SK-N-SH (cell line): ENCODE data around the gene LRRC8E.

Experiments
- ELF1 ChIP-seq: IDR thresholded peaks from 2 replicates; pipeline ENCODE4 v1.4.0; 2012
- EP300 ChIP-seq, 2 experiments: IDR thresholded peaks; 2 replicates each; pipeline versions ENCODE4 v1.4.0 to v1.6.1; 2012; ENCODE audit warnings: borderline replicate concordance in 1 of 2, low read depth in 1 of 2, low read length in 1 of 2
- EZH2phosphoT487 ChIP-seq: fragments of 200-600 bp; sonication (generic); IDR thresholded peaks from 2 replicates; pipeline ENCODE4 v1.6.1; 2017; ENCODE audit warnings: low read depth, mixed run types, mild to moderate bottlenecking, antibody characterized with exemption, moderate library complexity, borderline replicate concordance
- FOSL2 ChIP-seq: IDR thresholded peaks from 2 replicates; pipeline ENCODE4 v1.4.0; 2012; ENCODE audit warnings: low read depth, mild to moderate bottlenecking, moderate library complexity, borderline replicate concordance
- NRF1 ChIP-seq: IDR thresholded peaks from 2 replicates; pipeline ENCODE4 v1.6.1; 2012; ENCODE audit warnings: low read depth, mild to moderate bottlenecking, low read length
- POLR2AphosphoS5 ChIP-seq: IDR thresholded peaks from 2 replicates; pipeline ENCODE4 v1.6.1; 2012; ENCODE audit warnings: low read depth, low read length
- RFX5 ChIP-seq: IDR thresholded peaks from 2 replicates; pipeline ENCODE4 v1.6.1; 2012; ENCODE audit warnings: mild to moderate bottlenecking, improper control_type of control experiment, low read length
- SMC3 ChIP-seq: IDR thresholded peaks from 2 replicates; pipeline ENCODE4 v1.6.1; 2012; ENCODE audit warnings: low read depth, low read length, improper control_type of control experiment
- TCF12 ChIP-seq: IDR thresholded peaks from 2 replicates; pipeline ENCODE4 v1.4.0; 2012
- TEAD4 ChIP-seq: IDR thresholded peaks from 2 replicates; pipeline ENCODE4 v1.4.0; 2012; ENCODE audit warnings: mild to moderate bottlenecking, borderline replicate concordance; ENCODE audit not compliant: insufficient read depth
- TF ChIP-seq, protein P1 (sequence below): fragments of 200-600 bp; sonication (generic); IDR thresholded peaks from 2 replicates; pipeline ENCODE4 v1.6.1; 2017; ENCODE audit warnings: antibody characterized with exemption, mild to moderate bottlenecking, moderate library complexity
- TF ChIP-seq, protein P2 (sequence below): IDR thresholded peaks from 2 replicates; pipeline ENCODE4 v1.4.0; 2012; ENCODE audit warnings: low read depth, borderline replicate concordance
- TF ChIP-seq, protein P3 (sequence below): IDR thresholded peaks from 2 replicates; pipeline ENCODE4 v1.6.1; 2012; ENCODE audit warnings: mild to moderate bottlenecking, low read depth, low read length, moderate library complexity

DNA sequence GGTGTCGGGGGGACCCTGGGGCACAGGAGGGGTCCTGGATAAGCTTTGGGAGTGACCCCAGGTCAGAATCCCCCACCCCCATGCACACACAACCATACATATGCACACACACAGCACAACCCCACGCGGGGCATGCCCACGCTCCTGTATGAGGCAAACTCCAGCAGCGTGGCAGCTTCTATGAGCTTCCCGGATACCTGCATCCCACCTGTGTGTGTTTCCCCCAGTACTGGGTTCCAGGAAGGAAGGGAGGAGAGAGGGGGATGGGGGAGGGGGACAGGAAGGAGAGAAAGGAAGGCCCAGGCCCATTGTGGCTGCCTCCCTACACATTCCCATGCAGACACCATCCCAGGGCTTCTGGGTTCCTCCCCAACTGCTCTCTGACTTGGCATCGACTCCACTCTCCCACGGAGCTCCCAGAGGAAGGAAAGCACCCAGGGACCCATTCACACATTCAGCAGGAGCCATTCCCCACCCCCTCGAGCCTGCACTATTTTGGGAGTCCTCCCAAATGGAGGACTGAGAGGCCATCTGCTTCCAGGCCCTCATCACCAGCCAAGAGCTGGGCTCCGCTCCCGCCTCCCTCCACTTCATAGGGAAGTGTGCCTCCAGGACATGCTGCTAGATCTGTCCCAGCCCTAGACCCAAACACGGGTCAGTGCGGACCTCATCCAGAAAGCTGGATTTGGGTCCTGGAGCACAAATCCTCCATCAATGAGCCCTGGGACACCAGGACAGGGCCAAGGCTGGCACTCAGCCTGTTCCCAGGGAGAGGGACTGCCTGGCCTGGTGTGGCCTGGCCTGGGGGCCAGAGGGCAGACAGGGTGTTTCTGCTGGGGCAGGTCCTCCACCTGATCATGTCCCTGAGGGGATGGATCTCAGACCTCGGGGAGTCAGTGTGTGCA lies 27.3 kb upstream of the LRRC8E start:
- TF ChIP-seq SMC3, result no peak
- no peak for TF ChIP-seq POLR2AphosphoS5
- TF ChIP-seq RFX5, result no peak
- TF ChIP-seq, protein P1, sequence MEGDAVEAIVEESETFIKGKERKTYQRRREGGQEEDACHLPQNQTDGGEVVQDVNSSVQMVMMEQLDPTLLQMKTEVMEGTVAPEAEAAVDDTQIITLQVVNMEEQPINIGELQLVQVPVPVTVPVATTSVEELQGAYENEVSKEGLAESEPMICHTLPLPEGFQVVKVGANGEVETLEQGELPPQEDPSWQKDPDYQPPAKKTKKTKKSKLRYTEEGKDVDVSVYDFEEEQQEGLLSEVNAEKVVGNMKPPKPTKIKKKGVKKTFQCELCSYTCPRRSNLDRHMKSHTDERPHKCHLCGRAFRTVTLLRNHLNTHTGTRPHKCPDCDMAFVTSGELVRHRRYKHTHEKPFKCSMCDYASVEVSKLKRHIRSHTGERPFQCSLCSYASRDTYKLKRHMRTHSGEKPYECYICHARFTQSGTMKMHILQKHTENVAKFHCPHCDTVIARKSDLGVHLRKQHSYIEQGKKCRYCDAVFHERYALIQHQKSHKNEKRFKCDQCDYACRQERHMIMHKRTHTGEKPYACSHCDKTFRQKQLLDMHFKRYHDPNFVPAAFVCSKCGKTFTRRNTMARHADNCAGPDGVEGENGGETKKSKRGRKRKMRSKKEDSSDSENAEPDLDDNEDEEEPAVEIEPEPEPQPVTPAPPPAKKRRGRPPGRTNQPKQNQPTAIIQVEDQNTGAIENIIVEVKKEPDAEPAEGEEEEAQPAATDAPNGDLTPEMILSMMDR, result no peak
- TF ChIP-seq TEAD4, result no peak
- TF ChIP-seq, protein P2, sequence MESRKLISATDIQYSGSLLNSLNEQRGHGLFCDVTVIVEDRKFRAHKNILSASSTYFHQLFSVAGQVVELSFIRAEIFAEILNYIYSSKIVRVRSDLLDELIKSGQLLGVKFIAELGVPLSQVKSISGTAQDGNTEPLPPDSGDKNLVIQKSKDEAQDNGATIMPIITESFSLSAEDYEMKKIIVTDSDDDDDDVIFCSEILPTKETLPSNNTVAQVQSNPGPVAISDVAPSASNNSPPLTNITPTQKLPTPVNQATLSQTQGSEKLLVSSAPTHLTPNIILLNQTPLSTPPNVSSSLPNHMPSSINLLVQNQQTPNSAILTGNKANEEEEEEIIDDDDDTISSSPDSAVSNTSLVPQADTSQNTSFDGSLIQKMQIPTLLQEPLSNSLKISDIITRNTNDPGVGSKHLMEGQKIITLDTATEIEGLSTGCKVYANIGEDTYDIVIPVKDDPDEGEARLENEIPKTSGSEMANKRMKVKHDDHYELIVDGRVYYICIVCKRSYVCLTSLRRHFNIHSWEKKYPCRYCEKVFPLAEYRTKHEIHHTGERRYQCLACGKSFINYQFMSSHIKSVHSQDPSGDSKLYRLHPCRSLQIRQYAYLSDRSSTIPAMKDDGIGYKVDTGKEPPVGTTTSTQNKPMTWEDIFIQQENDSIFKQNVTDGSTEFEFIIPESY, result no peak
- TF ChIP-seq, protein P3, sequence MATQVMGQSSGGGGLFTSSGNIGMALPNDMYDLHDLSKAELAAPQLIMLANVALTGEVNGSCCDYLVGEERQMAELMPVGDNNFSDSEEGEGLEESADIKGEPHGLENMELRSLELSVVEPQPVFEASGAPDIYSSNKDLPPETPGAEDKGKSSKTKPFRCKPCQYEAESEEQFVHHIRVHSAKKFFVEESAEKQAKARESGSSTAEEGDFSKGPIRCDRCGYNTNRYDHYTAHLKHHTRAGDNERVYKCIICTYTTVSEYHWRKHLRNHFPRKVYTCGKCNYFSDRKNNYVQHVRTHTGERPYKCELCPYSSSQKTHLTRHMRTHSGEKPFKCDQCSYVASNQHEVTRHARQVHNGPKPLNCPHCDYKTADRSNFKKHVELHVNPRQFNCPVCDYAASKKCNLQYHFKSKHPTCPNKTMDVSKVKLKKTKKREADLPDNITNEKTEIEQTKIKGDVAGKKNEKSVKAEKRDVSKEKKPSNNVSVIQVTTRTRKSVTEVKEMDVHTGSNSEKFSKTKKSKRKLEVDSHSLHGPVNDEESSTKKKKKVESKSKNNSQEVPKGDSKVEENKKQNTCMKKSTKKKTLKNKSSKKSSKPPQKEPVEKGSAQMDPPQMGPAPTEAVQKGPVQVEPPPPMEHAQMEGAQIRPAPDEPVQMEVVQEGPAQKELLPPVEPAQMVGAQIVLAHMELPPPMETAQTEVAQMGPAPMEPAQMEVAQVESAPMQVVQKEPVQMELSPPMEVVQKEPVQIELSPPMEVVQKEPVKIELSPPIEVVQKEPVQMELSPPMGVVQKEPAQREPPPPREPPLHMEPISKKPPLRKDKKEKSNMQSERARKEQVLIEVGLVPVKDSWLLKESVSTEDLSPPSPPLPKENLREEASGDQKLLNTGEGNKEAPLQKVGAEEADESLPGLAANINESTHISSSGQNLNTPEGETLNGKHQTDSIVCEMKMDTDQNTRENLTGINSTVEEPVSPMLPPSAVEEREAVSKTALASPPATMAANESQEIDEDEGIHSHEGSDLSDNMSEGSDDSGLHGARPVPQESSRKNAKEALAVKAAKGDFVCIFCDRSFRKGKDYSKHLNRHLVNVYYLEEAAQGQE, result no peak
- TF ChIP-seq EP300 (IDR thresholded peaks at IDR 0.05; ENCODE audit: borderline replicate concordance in 1 of 2, low read depth in 1 of 2, low read length in 1 of 2), result no peak
- TF ChIP-seq NRF1, result no peak
- no peak for TF ChIP-seq EZH2phosphoT487
- TF ChIP-seq TCF12, result no peak
- TF ChIP-seq ELF1, result no peak
- no peak for TF ChIP-seq FOSL2
